H1 (cell line): ENCODE results near the gene RXRA. TPM values are rescaled to one million over a fixed set of nuclear protein-coding genes. Genes with fewer than 3 reads are reported as not detected.

Experiments used
- CTBP2 ChIP-seq: IDR thresholded peaks from 2 replicates; pipeline ENCODE4 v1.7.0; 2011; ENCODE audit warnings: borderline replicate concordance, mild to moderate bottlenecking, moderate library complexity, mixed read lengths, low read length; ENCODE audit not compliant: insufficient read depth, insufficient read length
- MAFK ChIP-seq: IDR thresholded peaks from 2 replicates; pipeline ENCODE4 v1.6.1; 2012; ENCODE audit warnings: low read depth, mild to moderate bottlenecking, improper control_type of control experiment, low read length
- POLR2A ChIP-seq, 2 experiments: IDR thresholded peaks; 1 replicate in 1 of 2; 2 replicates in 1 of 2; pipeline ENCODE4 v1.6.1; 2011; ENCODE audit warnings: low read depth in 2 of 2, low read length in 2 of 2, mild to moderate bottlenecking in 2 of 2; ENCODE audit errors: control extremely low read depth in 1 of 2
- POU5F1 ChIP-seq: IDR thresholded peaks from 2 replicates; pipeline ENCODE4 v1.6.1; 2011; ENCODE audit warnings: low read depth, mild to moderate bottlenecking, low read length, moderate library complexity
- SIRT6 ChIP-seq: IDR thresholded peaks from one replicate; pipeline ENCODE4 v1.7.1; 2012; ENCODE audit warnings: low read length, inconsistent platforms
- polyA plus RNA-seq, 7 experiments: library from polyadenylated mRNA; depleted of rRNA in 3 of 7; stranded (reverse) in 5 of 7; unstranded in 2 of 7; fragments of >200 nt in 5 of 7; fragments of 200-250 nt in 2 of 7; gene quantifications; 1 replicate in 5 of 7; 2 replicates in 1 of 7; 4 replicates in 1 of 7; pipeline versions ENCODE4 v1.2.1 to v1.2.3, GENCODE V29; 2011 to 2013; ENCODE audit warnings: missing spikeins in 2 of 7, mixed read lengths in 2 of 7
- total RNA-seq: library from RNA; stranded (reverse); fragmentation: NEBNext Ultra II Directional; extraction: Animal tissue kit (Norgen Biotek cat#: 25700); gene quantifications from 2 replicates; pipeline ENCODE4 v1.2.1, GENCODE V29; 2021

Gene RXRA
- total and polyA plus RNA-seq, 2 of the 8 experiments (the other 6 are each of a cell fraction or from before 2014, with no cell fraction given), result 9.8 to 29.4 TPM

DNA sequence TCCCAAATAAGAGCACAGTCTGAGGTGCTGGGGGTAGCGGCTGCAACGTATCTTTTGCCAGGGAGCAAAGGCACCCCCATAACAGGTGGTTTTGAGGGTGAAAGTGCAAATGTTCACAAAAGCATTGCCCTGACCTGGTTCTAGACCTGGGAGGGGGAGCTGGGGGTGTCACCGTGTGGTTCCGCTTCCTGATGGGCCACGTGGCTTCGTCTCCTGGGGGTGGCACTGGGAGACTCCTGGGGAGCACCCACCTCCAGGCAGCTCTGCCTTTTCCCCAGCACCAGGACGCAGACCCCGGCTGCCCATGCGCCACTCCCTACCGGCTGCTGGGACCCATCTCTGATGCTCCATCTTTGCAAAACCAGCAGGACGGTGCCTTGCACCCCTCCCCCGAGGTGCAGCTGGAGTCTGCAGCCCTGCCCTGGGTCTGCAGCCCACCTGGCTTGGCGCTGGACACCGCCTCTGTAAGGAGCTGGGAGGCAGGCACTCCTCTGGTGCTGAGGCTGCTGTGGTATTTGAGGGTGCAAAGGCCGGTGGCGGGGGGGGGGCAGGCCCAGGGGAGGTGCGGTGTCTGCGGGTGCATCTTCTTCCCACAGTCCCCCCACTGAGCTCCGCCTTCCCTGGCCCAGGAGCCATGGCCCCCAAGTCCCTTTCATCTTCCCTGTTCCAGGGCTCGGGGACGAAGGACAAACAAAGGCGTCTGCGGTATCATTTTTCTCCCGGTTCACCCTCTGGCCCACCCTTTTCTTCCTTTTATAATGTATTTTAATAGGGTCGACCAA is 29.8 kb upstream of the RXRA start (continued):
- TF ChIP-seq SIRT6, result no peak
- no peak for TF ChIP-seq CTBP2
- TF ChIP-seq POLR2A (IDR thresholded peaks at IDR 0.05; ENCODE audit: control extremely low read depth in 1 of 2, low read depth in 2 of 2, low read length in 2 of 2), result no peak
- no peak for TF ChIP-seq MAFK
- TF ChIP-seq POU5F1, result no peak
